Mammary epithelial cell (primary cell): ENCODE results near the gene DDC.

ENCODE experiments used
- CTCF ChIP-seq, 2 donors: IDR thresholded peaks in 1 of 2; conservative IDR thresholded peaks in 1 of 2; 2 replicates each; pipeline ENCODE4 v1.5.1; 2011 to 2012; ENCODE audit warnings: inconsistent platforms in 2 of 2, low read length in 2 of 2, mild to moderate bottlenecking in 2 of 2, control low read depth in 1 of 2, low read depth in 1 of 2; ENCODE audit not compliant: insufficient read depth in 1 of 2; ENCODE audit errors: extremely low read depth in 1 of 2
- EZH2 ChIP-seq: IDR thresholded peaks from 2 replicates; pipeline ENCODE4 v1.6.1; 2012; ENCODE audit warnings: low read length, inconsistent platforms, borderline replicate concordance

- TF ChIP-seq CTCF (conservative IDR thresholded peaks at IDR 0.05 in 1 of 2, IDR thresholded peaks at IDR 0.05 in 1 of 2; ENCODE audit: extremely low read depth in 1 of 2, insufficient read depth in 1 of 2, low read depth in 1 of 2, low read length in 2 of 2) (no peak), EZH2 (no peak)
Measured at GRCh38 chr7:50512384-50512783, 52.8 kb downstream of the DDC start.
